IPS DF 4.7 (cell line): ENCODE data around the gene HMCN1.

ENCODE experiments used
- DNase-seq: peaks from one replicate; pipeline ENCODE4 v3.0.0-alpha.2; 2013; ENCODE audit warnings: low spot score; ENCODE audit errors: extremely low read depth

HMCN1 gene

DNA sequence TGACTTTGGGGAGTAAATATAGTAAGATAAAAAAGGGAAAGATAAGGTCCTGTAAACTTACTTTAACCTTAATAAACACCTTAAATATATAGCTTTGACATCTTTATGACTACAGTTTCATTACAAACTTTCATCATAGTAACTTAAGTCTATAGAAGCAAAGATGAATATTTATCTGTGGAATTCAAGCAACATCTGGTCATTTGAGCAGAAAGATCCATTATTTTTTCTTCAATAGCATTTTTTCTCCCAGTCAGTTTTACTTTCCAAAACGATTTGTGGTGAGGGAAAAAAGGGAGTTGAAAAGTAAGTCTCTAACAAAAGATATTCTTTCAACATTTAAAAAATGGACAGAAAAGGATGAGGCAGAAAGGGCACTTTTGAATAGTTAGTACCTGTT, 69.0 kb downstream of the HMCN1 start:
- no peak for DNase-seq

DNA sequence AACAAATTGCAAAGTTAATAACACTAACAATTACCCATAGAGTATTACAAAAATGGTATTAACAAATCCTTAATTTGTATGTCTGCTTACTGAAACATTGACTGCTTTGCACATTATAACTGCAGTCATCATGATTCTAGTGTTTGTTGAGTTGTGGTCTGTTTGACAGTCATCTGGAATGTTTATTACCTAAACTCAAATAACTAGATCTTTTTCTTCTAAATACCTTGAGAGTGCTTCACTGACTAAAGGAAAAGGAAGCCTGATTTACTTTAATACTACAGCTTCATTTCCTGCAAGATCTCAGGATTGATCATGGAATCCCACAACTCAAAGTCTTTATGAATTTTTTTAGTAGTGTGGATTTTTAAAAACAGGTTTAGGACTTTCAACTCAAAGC, 70.0 kb downstream of the HMCN1 start:
- DNase-seq, result no peak

DNA sequence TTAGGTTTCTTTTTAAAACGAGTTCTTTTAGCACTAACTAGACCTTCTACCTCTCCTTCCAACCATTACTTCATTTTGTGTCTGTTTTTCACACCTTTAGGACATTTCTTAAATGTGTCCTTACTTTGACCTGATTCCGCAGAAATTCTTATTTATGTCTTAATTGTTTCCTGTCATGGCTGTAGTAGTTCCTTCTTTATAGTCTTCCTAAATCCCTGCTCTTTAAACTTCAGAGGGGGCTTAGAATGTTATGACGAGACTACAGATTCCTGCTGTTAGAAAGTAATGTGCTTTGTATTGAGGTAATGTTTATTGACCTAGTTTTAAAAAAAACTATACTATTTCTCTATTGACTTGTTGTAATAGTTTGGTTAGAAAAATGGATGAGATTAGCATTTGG, 70.4 kb downstream of the HMCN1 start:
- no peak for DNase-seq

DNA sequence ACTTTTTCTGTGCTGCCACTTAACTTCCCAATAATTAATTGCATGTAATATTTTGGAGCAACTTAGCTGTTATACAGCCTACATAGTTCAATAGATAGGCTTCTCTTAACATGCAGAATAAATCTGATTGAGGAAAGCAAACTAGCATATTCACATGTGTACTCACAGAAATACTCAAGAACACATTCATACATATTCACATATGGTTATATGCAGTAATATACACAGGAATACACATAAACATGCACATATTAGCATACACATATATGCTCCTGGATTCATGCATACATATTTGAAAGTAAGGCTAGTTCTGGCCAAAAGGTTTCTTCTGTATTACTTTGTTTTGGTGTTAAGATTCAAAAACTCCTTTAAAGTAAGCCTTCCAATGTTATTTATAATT, 73.1 kb downstream of the HMCN1 start:
- no peak for DNase-seq

DNA sequence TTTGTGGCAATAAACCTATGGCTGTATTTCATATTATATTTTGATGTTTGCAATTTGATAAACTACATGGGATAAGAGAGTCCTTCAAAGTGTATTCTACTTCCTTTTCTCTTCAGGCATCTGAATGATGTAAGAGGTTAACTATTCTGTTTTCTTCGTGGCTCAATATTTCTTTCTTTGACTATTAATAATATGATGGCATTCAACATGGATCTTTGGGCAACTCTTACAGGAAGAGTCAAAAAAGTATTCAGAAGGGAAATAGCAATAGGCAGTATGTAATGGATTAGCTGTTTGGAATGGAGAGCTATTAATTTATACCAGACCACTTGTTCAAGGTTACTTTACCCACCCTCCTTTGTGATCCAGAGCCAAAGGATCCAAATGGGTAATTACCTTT, 74.4 kb downstream of the HMCN1 start:
- DNase-seq, result no peak

DNA sequence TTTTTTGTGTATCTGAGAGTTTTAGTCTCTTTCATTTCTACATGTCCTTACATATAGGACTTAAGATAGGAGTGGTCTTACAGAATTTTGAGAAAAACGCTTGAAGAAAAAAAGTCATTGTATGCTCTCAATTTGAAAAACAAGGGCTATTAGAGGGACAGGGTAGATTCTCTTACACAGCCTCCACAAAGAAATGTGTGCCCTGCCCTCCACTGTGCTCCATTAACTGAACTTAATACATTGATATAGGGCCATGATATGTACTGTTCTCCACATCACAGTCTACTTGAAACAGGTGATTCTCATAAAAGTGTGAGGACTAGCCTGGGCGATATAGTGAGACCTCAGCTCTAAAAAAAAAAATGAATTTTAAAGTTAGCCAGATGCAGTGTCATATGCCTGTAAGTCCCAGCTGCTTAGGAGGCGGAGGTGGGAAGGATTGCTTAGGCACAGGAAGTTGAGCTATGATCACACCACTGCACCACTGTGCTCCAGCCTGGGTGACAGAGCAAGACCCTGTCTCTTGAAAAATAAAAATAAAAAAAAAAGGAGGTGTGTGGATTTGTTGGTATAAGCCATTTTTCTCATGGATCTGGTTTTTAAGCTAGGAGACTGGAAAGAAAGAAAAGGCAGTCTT, 77.0 kb downstream of the HMCN1 start:
- no peak for DNase-seq

DNA sequence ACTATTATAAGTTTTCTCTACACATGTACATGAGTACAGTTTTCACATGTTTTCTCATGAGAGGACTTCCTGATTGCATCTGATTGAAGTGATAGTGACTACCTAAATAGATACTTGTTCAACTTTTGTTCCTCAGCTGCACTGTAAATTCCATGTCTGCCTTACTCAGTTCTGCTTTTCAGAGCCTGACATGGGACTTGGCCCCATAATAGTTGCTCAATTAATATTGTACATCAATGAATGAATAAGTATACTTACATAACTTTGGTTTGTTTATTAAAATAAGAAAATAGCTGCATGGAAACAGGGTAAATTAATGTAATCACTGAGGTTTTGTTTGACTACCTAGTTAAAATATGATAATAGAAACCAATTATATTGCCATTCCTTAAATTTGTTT, 78.7 kb downstream of the HMCN1 start:
- no peak for DNase-seq

DNA sequence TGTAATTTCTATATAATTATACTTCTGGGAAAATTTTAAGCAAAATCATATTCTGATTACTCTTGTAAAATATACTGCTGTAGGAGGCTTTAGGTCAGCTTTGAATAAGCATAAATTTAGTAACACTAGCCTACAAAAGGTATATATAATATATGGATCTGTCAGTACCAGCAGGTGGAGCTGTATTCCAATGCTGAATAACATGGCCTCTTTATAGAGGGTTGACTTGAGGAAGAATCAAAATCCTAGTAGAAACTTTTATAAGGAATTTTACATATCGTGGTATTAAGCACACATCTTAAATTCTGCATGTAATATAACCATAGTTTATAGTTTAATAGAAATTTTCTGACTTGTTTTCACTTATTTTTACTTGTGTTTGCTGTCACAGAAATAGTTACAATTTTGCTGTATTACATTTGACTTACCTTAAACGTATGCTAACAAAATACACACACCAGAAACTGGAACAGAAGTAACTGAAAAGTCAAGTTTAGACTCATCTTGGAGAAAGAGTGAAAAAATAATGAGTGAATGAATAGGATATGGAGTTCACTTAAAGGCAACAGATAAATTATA, 79.3 kb downstream of the HMCN1 start:
- peak; percentile 28 for DNase-seq

DNA sequence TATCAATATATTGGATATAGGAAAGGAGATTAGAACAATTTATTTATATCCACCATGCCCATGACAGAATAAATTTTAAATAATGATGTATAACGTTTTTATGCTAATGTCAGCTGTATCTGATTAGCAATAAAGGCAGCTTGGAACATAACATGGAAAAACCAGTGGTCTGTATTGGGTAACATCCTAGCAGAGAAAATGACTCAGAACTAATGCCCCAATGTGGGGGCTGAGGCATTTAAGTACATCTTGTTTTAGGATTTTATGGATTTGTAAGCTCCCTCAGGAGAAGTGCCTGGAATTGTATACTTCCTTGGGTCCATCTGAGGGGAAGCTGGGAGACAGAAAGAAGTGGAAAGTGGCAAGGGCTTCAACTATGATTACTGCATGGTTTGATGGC, 82.3 kb downstream of the HMCN1 start:
- no peak for DNase-seq

DNA sequence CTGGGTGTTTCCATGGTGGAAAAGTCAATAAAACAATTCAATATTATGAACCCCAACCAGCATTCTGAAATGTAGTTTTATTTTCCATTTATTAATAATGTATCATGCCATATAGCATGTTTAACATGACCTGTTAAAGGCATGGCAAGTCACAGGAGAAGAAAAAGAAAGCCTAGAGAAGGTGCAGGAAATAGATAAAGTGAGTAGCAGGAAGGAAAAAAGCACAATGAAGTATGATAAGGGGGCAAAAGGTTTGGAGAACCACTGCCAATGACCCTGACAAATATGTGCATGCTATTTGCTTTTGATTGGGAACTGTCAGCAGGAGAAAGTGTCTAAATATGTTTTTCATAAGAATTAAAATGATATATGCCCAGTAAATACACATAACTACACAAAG, 85.6 kb downstream of the HMCN1 start:
- no peak for DNase-seq

DNA sequence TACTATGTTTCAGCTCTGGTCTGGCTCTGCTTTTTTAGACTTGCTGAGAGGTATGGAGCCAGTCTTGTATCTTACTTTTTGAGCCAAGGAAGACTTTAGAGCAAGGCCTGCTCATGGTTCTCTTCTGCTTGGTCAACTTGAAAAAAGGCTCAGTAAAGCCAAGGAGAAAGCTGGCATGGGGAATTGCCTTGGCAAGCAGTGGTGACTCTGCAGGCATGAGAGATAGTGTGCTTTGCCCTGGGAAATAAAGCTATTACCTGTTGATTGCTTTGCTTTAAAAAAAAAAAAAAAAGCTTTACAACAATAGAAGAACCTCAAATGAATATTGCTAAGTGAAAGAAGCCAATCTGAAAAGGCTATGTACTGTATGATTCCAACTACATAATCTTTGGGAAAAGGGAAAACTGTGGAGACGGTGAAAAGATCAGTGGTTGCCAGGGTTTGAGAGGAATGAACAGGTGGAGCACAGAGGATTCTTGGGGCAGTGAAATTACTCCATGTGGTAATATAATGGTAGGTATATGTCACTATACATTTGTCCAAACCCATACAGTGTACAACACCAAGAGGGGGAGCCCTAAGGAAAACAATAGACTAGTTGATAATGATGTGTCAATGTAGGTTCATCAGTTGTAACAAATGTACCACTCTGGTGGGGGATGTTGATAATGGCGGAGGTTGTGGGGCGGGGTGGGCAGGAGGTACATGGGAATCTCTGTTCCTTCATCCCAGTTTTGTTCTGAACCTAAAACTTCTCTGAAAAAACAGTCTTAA, 87.6 kb downstream of the HMCN1 start:
- DNase-seq, result no peak

DNA sequence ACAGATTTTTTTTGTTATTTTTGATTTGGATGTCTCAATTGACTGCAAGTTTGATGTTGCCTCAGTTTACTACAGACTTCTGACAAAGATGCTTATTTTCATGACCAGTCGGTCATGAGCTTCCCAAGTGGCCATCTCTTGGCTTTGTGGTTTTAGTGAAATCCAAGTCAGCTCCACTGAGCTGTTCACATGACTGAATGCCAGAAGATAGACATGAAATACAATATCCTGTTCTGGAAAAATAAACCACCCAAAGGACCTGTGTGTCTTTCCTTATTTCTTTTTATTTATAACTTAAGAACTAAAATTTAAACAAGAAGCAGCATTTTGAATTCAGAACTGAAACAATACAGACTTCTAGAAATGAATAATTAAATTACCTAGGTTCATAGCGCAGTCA, 89.3 kb downstream of the HMCN1 start:
- no peak for DNase-seq

DNA sequence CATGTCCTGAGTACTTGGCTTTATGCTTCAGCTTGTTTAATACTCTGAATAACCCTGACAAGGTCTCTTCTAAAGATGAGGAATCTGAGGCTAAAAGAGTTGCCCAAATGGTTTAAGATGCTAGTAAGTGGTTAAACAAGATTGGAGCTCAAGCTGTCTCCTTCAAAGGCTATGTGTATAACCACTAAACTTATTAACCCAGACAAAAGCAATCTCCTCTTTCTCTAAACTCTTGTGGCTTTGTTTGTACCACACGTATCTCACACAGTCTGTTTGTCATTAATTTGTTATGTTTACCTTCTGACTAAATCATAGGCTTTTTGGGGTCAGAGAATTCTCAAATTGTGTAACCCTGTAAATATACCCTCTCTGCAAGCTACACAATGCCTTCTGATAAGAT, 89.9 kb downstream of the HMCN1 start:
- DNase-seq, result no peak

DNA sequence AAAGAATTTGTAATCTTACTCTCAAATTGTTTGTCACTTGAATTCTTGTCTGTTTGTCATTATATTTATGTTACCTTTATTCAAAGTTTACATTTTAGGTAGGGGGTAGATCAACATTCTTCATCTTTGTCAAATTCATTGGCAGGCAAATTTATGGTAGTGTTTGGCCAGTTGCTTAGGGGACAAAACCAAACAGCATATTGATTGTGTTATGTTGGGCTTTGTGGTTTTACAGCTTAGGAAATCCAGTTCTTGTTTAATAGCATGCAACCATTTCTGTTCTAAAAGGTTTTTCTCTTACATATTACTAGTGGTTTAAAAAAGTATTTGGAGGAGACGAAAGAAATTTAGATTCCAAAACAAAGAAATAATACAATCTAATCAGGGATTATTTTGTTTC, 91.4 kb downstream of the HMCN1 start:
- no peak for DNase-seq

DNA sequence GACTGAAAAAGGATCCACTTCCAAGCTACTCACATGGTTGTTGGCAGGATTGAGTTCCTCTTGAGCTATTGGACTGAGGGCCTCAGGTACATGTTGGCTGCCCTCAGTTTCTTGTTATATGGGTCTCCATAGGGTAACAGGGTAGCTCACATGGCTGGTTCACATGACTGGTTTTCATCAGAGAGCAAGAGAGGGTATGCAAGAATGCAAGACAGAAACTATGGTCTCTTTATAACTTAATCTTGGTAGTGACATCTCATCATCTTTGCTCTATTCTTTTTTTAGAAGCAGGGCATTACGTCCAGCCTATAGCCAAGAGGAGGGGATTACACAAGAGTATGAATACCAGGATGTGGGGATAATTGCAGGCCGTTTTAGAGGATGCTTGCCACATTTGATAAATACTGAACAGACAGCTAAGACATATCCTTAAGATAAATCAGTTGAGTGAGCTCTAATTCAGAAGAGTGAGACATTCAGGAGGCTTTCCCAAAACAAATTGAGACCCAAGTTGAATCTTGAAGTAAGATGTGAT, 100.2 kb downstream of the HMCN1 start:
- DNase-seq, result no peak

DNA sequence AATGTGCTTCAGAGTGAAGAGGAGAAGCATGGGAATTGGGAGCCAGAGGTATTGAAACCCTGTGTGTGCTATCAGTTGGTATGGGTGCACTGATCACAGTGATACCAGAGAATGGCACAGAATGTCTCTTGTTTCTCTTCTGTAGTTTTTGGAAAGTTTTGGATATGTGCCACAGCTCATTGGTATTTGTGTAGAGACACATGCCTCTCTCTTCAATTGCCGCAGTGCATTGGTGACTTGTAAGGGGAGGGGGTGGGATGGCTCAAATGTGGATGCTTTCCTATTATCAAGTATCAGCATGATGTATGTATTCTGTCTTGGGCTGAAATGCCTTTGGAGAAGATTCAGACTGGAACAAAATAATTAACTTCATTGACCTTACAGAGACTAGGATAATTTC, 101.0 kb downstream of the HMCN1 start:
- no peak for DNase-seq

DNA sequence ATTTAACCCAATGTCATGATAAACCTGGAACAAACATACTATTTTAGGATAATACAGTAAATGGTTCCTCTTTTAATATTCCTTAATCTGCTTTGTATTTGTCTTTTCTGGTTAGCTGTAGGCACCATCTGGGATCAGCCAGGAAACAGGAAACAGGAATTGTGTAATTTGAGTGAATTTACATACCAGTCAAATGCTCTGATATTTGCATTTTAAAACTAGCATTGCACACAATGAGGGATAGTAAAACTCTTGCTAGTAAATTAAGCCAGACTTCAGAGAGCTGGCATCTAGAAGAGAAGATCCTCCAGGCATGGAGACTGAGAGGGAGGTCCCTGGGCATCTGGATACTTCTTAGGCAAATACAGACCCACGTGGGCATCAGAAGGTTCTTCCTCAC, 103.5 kb downstream of the HMCN1 start:
- DNase-seq, result no peak

DNA sequence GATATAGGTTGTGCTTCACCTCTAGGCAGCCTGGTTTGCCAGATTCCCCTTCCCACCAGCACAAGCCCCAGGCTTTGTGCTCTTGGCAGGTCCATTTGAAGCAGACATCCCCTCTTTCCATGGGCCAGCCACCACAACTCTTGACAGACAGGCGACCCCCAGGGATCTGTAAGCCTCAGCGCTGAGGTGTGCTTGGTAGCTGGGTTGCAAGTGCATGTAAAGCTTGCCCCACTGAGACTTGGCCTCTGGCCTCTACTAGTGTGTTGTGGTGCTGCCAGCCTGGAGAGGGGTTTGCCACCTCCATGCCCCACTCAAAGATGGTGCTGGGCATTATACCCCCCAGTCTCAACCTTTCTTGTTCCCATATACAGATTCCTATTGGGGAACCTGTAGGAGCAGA, 103.9 kb downstream of the HMCN1 start:
- no peak for DNase-seq

DNA sequence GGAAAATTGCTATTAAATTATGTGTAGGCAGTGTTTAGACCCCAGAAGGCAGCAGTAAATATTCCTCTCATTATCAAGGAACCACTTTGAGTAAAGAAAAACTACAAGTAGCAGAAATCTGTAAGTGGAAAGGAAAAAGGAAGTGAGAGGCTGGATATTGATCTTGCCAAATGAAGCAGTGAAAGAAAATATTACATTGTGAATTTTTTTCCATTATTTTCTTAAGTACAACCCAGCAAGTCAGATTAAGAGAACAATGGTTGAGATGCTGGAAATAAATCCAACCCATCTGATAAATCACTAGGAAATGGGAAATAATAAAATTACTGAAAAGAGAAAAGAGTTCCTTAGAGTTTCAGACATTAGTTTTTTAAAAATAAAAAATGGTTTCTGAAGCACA, 106.7 kb downstream of the HMCN1 start:
- no peak for DNase-seq

DNA sequence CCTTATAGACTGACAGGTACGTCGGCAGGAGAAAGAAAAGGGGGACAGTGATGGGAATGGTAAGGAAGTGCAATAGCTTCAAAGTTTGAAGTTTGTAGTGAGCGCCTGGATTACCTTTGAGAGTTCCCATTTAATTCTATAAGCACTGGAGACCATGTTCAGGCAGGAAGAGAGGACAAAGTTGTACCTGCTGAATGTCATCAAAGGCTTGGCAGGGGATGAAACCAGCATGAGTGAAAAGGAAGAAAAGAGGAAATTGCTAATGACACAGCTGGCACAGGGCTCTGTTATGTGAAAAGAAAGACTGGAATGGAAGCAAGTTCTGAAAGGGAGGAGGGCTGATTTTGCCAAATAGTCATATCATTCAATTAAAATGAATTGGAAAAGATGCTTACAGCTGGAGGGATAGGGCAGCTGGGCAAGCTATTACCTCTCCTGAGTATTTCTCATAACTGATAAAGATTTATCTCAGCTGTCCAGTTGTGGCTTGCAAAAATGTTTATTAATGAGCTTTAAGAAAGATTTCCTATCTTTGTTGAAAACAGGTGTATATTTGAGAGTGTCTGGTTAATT, 109.2 kb downstream of the HMCN1 start:
- no peak for DNase-seq

DNA sequence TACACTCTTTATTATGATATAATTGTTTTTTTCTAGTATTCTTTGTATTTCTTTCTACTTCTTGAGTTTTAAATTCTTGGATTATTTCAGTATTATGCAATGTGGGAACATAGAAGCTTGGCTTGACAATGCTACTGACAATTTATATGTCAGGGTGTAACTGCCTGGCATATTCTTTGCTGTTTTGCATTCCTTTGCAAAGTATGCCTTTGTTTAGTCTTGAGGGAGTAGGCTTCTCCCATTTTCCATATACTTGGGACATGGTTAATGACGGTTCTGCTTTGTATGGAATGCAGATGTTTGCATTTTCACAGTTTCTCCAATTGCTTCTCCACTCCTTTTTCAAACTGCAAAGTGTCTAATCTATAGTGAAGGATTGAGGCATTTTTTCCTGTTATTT, 109.8 kb downstream of the HMCN1 start:
- DNase-seq, result no peak

DNA sequence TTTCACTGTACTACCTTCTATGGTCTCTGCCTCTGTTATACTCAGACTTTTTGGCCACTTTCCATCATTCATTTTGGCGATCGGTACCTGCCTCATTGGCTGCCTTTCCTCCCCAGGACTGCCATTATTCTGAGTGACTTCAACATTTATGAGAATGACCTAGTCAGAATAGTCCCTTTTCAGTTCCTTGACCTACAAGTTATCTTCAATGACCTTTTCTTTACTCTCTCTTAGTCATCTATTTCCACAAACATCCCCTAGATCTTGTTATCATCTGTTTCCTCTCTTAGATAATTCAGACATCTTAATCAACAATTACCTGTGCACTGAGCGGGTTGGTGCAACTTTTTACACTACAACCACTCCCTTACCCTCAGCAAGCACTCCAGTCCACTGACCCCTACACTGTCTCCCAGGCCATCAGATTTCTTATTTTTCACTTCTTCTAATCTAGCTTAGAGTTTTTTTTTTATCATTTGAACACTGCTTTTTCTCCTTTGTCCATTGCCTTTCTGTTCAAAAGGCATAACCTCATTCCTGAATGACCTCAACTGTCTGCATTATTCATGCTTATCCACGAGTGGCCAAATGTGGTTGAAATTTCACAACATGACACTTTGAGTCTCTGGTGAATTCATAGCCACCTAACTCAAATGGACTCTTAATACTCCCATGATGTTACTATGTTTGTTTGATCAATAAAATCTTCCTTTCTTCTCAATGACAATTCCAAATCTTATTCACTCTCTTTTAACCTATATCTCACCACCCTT, 112.7 kb downstream of the HMCN1 start:
- DNase-seq, result no peak
